Gastroesophageal sphincter (tissue), 4 donors: Measurements from ENCODE around the gene SNTG2. TPM values are rescaled to one million over a fixed set of nuclear protein-coding genes. Genes with fewer than 3 reads are reported as not detected.
A peak's percentile ranks its signal among the peaks of the same experiment; 100 is the strongest.

Experiments
- ATAC-seq: fragments of 150-250 bp; one replicate; pipeline ENCODE4 v1.9.1; 2016; ENCODE audit warnings: mild to moderate bottlenecking, moderate library complexity
- H3K27ac ChIP-seq, 4 donors: fragments of 200-600 bp; sonication (generic) in 3 of 4; 1 replicate in 3 of 4; 2 replicates in 1 of 4; pipeline ENCODE4 v1.5.1; 2016 to 2019
- H3K27me3 ChIP-seq: fragments of 200-600 bp; sonication (generic); one replicate; pipeline ENCODE4 v1.5.1; 2019
- H3K36me3 ChIP-seq, 2 donors: fragments of 200-600 bp; sonication (generic); one replicate each; pipeline ENCODE4 v1.5.1; 2019; ENCODE audit warnings: control low read depth in 1 of 2
- H3K4me1 ChIP-seq, 3 donors: fragments of 200-600 bp; sonication (generic); 1 replicate in 2 of 3; 2 replicates in 1 of 3; pipeline ENCODE4 v1.5.1; 2016 to 2019; ENCODE audit warnings: control low read depth in 2 of 3
- H3K4me3 ChIP-seq, 2 donors: fragments of 200-600 bp; sonication (generic); one replicate each; pipeline ENCODE4 v1.5.1; 2019; ENCODE audit warnings: mild to moderate bottlenecking in 1 of 2, moderate library complexity in 1 of 2
- H3K9me3 ChIP-seq, 3 donors: fragments of 200-600 bp; sonication (generic); one replicate each; pipeline ENCODE4 v1.5.1; 2017 to 2019; ENCODE audit warnings: control low read depth in 2 of 3
- CTCF ChIP-seq, 4 experiments: fragments of 200-600 bp in 2 of 4; fragments of 450-650 bp in 2 of 4; sonication (generic) in 1 of 4; IDR thresholded peaks; one replicate each; pipeline ENCODE4 v1.5.1; 2017 to 2019; ENCODE audit warnings: antibody characterized with exemption in 4 of 4, mild to moderate bottlenecking in 2 of 4, moderate library complexity in 2 of 4
- EP300 ChIP-seq: sonication (generic); formaldehyde crosslinking; IDR thresholded peaks from one replicate; pipeline ENCODE4 v1.6.1; 2017; ENCODE audit warnings: antibody characterized with exemption, mild to moderate bottlenecking
- POLR2A ChIP-seq, 2 donors: fragments of 450-650 bp; IDR thresholded peaks; one replicate each; pipeline ENCODE4 v1.6.1; 2017; ENCODE audit warnings: antibody characterized with exemption in 2 of 2, mild to moderate bottlenecking in 2 of 2, moderate library complexity in 1 of 2
- POLR2AphosphoS5 ChIP-seq: sonication (generic); formaldehyde crosslinking; IDR thresholded peaks from one replicate; pipeline ENCODE4 v1.6.1; 2017; ENCODE audit warnings: antibody characterized with exemption
- WGBS, 2 donors: methylation state at CpG; one replicate each; pipeline ENCODE4 v1.1.5; 2018; ENCODE audit warnings: low coverage in 1 of 2; 5-methylcytosine and 5-hydroxymethylcytosine counted together
- total RNA-seq, 4 donors: library from RNA; depleted of rRNA; stranded (reverse); fragments of >200 nt; gene quantifications; one replicate each; pipeline ENCODE4 v1.1.0, GENCODE V29; 2016

The SNTG2 gene
- total RNA-seq, 4 donors from 2014 or later, result 1.5 to 7.9 (median 4.3) TPM

DNA sequence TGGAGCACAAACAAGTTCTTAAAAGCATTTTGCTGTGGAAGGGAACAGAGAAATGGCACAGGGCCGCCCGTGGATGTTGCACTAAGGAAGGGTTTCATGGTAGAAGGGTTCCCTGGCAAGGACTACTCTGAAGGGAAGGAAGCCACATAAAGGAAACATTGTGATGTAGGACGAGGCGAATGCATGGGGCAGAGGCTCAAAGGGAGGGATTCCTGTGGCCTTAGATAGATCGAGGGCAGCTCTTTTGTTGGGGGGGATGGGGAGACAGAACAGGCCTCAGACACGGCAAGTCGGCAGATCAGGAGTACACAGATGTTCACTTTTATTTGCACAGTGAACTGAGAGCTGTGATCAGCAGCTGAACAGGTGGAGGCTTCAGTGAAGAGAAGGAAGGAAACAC lies 205.4 kb downstream of the SNTG2 start:
- WGBS, 2 donors, result 70 to 75% methylated on average over 7 of the region's 7 CpGs

GRCh38 chr2:1156531-1156930 lies 205.9 kb downstream of the SNTG2 start:
- 76 to 78% methylated on average over 8 to 10 of the region's 14 CpGs for WGBS, 2 donors
- H3K27ac ChIP-seq, result no peak overlapping the region
- H3K4me3 ChIP-seq, result no peak overlapping the region
- no peak for ATAC-seq
- peaks cover 4% of the 10 kb centered on the region for H3K27me3 ChIP-seq
- H3K36me3 ChIP-seq, result no peaks in the 10 kb centered on the region
- no peaks in the 10 kb centered on the region for H3K4me1 ChIP-seq
- TF ChIP-seq EP300 (no peak), POLR2AphosphoS5 (no peak), CTCF (IDR thresholded peaks at IDR 0.05) (no peak), POLR2A (IDR thresholded peaks at IDR 0.05) (no peak)
- H3K9me3 ChIP-seq, result no peaks in the 10 kb centered on the region

More for the DNA sequence above, 205.4 kb downstream of the SNTG2 start:
- no peak for TF ChIP-seq POLR2AphosphoS5
- no peak for TF ChIP-seq EP300
- TF ChIP-seq POLR2A (IDR thresholded peaks at IDR 0.05), result no peak
- no peak for TF ChIP-seq CTCF (IDR thresholded peaks at IDR 0.05)
- no peaks in the 10 kb centered on the region for H3K36me3 ChIP-seq
- no peaks in the 10 kb centered on the region for H3K4me1 ChIP-seq
- H3K27ac ChIP-seq, result no peak overlapping the region
- H3K4me3 ChIP-seq, result no peak overlapping the region
- H3K27me3 ChIP-seq, result peaks cover 4% of the 10 kb centered on the region
- ATAC-seq, result no peak
- H3K9me3 ChIP-seq, result no peaks in the 10 kb centered on the region

GRCh38 chr2:1157107-1157506 lies 206.5 kb downstream of the SNTG2 start:
- no peaks in the 10 kb centered on the region for H3K4me1 ChIP-seq
- no peaks in the 10 kb centered on the region for H3K36me3 ChIP-seq
- H3K9me3 ChIP-seq, result no peaks in the 10 kb centered on the region
- no peak overlapping the region for H3K4me3 ChIP-seq
- H3K27me3 ChIP-seq, result peaks cover 4% of the 10 kb centered on the region
- H3K27ac ChIP-seq, result no peak overlapping the region
- no peak for ATAC-seq
- 79 to 80% methylated on average over 2 to 4 of the region's 15 CpGs for WGBS, 2 donors
- TF ChIP-seq POLR2A (IDR thresholded peaks at IDR 0.05) (no peak), EP300 (no peak), POLR2AphosphoS5 (no peak), CTCF (IDR thresholded peaks at IDR 0.05) (no peak)

DNA sequence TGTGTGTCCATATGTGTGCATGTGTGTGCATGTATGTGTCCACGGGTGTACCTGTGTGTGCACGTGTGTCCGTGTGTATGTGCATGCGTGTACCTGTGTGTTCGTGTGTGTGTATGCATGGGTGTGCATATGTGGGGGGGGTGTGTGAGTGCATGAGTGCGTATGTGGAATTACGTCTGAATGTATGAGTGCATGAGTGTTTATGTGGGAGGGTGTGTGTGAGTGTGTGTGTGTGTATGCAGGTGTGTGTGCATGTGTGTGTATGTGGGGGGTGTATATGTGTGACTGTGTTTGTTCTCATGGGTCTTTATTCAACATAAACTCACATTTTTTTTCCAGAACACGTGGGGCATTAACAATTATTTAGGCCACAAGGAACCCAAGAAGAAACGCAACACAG lies 208.4 kb downstream of the SNTG2 start:
- no peak for ATAC-seq
- Histone ChIP-seq H3K9me3 (peaks cover 0 to 8% (median 0%) of the 10 kb centered on the region in 3 donors), H3K4me1 (no peaks in the 10 kb centered on the region), H3K27me3 (peaks cover 4% of the 10 kb centered on the region), H3K36me3 (no peaks in the 10 kb centered on the region), H3K4me3 (no peak overlapping the region), H3K27ac (no peak overlapping the region)
- no peak for TF ChIP-seq EP300
- no peak for TF ChIP-seq CTCF (IDR thresholded peaks at IDR 0.05)
- no peak for TF ChIP-seq POLR2AphosphoS5
- no peak for TF ChIP-seq POLR2A (IDR thresholded peaks at IDR 0.05)
- 67 to 80% methylated on average over 9 of the region's 9 CpGs for WGBS, 2 donors

DNA sequence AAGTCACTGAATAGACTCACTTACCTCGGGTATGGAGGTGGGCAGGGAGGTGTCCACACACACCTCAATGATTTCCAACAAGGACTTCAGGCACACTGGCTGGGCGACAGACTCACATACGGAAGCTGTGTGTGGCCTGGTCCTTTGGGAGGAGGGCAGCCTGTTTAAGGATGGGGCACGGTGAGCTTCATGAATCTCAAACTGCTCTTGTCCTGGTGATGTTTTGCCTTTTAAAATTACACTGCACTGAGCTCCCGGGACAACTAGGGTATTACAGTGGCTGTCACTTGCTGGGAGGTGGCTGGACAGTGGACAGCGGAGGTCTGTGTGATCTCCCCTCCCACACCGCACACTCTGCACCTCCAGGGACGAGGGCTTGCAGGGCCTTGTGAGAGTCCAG lies 211.6 kb downstream of the SNTG2 start:
- Histone ChIP-seq H3K27ac (peak overlapping the region in 1 of 4 donors; percentile 46), H3K4me3 (no peak overlapping the region), H3K36me3 (no peaks in the 10 kb centered on the region), H3K9me3 (peaks cover 0 to 8% (median 0%) of the 10 kb centered on the region in 3 donors), H3K4me1 (no peaks in the 10 kb centered on the region), H3K27me3 (no peaks in the 10 kb centered on the region)
- TF ChIP-seq POLR2A (IDR thresholded peaks at IDR 0.05), result no peak
- no peak for TF ChIP-seq CTCF (IDR thresholded peaks at IDR 0.05)
- no peak for TF ChIP-seq POLR2AphosphoS5
- no peak for TF ChIP-seq EP300
- WGBS, 2 donors, result 100% methylated on average over 2 of the region's 8 CpGs; no CpG with 5 or more reads in 1 of the 2 donors
- no peak for ATAC-seq
